ENCODE measurements around the gene COL23A1.

DNA sequence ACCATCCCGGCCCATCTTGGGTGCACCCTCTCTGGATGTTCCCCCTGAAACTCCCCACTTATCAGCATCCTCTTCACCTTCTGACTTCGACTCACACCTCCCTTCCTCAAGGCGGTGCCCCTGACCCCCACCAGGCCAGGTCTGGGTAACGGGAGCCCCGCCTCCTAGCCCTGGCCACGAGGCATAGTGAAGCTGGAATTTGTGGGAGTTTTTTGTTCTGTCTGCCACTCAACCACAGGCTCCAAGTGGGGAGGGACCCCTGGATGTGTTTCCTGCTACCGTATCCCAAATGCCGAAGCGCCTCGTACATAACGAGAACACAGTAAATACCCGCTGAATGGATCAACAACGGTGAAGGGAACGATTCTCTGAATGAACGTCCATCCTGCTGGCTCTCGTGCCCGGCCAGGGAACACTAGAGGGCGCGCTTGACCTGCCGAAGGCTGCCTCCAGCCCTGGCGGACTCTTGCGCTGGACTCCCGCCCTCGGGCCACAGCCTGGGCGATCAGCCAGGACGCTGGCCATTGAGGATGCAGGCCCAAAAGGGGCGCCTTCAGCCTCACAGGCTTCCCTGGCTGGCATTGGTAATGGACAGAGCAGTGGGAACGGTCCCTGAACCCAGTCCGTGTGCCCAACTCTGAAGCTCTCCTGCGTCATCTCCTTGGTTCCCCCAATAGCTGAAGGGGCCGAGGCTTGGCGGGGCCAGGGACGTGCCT is 310.3 kb downstream of the COL23A1 start:
- TF ChIP-seq EZH2 (IDR thresholded peaks at IDR 0.05; ENCODE audit: low read length, missing control alignments) (no peak), CTCF (conservative IDR thresholded peaks at IDR 0.05 in 1 of 2, IDR thresholded peaks at IDR 0.05 in 1 of 2; ENCODE audit: low read depth in 1 of 2, low read length in 2 of 2) (peak; percentile 81 to 98)

Measured in fibroblast of lung (primary cell).